Neural progenitor cell (in vitro differentiated cells): Measurements from ENCODE around the gene VPS41. TPM values are rescaled to one million over a fixed set of nuclear protein-coding genes. Genes with fewer than 3 reads are reported as not detected.

Experiments used
- DNase-seq: peaks from one replicate; pipeline ENCODE4 v3.0.0-alpha.2; 2016; ENCODE audit warnings: low spot score
- H2AFZ ChIP-seq: fragments of 200-600 bp; sonication (generic); replicated peaks from 2 replicates; pipeline ENCODE4 v1.6.1; 2016; ENCODE audit warnings: antibody characterized with exemption
- H3F3A ChIP-seq: fragments of 200-600 bp; sonication (generic); 2 replicates; pipeline ENCODE4 v1.6.1; 2016; ENCODE audit warnings: antibody characterized with exemption, low read depth
- H3K27ac ChIP-seq: fragments of 200-600 bp; sonication (generic); 2 replicates; pipeline ENCODE4 v1.5.1; 2016; ENCODE audit warnings: mild to moderate bottlenecking
- H3K27me3 ChIP-seq: fragments of 200-600 bp; sonication (generic); 2 replicates; pipeline ENCODE4 v1.6.1; 2016; ENCODE audit warnings: mild to moderate bottlenecking, moderate library complexity
- H3K36me3 ChIP-seq: fragments of 200-600 bp; sonication (generic); 2 replicates; pipeline ENCODE4 v1.5.1; 2016
- H3K4me1 ChIP-seq: fragments of 200-600 bp; sonication (generic); 2 replicates; pipeline ENCODE4 v1.6.1; 2016; ENCODE audit warnings: mixed run types
- H3K4me2 ChIP-seq: fragments of 200-600 bp; sonication (generic); 2 replicates; pipeline ENCODE4 v1.6.1; 2016
- H3K4me3 ChIP-seq: fragments of 200-600 bp; sonication (generic); 2 replicates; pipeline ENCODE4 v1.5.1; 2016
- H3K79me2 ChIP-seq: fragments of 200-600 bp; sonication (generic); 2 replicates; pipeline ENCODE4 v1.6.1; 2016; ENCODE audit warnings: low read depth
- H3K9ac ChIP-seq: fragments of 200-600 bp; sonication (generic); 2 replicates; pipeline ENCODE4 v1.6.1; 2016
- H3K9me3 ChIP-seq: fragments of 200-600 bp; sonication (generic); 2 replicates; pipeline ENCODE4 v1.5.1; 2016; ENCODE audit warnings: low read depth
- H4K20me1 ChIP-seq: fragments of 200-600 bp; sonication (generic); 2 replicates; pipeline ENCODE4 v1.6.1; 2016; ENCODE audit warnings: low read depth
- H3K27ac Mint-ChIP-seq: 3 replicates; pipeline ENCODE4 v1.8.0; 2021; ENCODE audit warnings: mixed read lengths
- H3K27me3 Mint-ChIP-seq: 2 replicates; pipeline ENCODE4 v1.8.0; 2022; ENCODE audit warnings: low read depth, mild to moderate bottlenecking, inconsistent platforms, moderate library complexity, mixed read lengths; ENCODE audit not compliant: insufficient read depth
- H3K36me3 Mint-ChIP-seq: 3 replicates; pipeline ENCODE4 v1.8.0; 2021; ENCODE audit warnings: mixed read lengths
- H3K4me1 Mint-ChIP-seq: 3 replicates; pipeline ENCODE4 v1.8.0; 2021; ENCODE audit warnings: mixed read lengths
- H3K4me3 Mint-ChIP-seq: 3 replicates; pipeline ENCODE4 v1.8.0; 2021; ENCODE audit warnings: mild to moderate bottlenecking, moderate library complexity, mixed read lengths
- H3K9me3 Mint-ChIP-seq: 3 replicates; pipeline ENCODE4 v1.8.0; 2020; ENCODE audit warnings: mixed read lengths
- CTCF ChIP-seq: fragments of 200-600 bp; sonication (generic); IDR thresholded peaks from 2 replicates; pipeline ENCODE4 v1.5.1; 2017; ENCODE audit warnings: antibody characterized with exemption, mild to moderate bottlenecking
- EZH2 ChIP-seq: fragments of 200-600 bp; sonication (generic); IDR thresholded peaks from 2 replicates; pipeline ENCODE4 v1.6.1; 2017; ENCODE audit warnings: antibody characterized with exemption, mild to moderate bottlenecking, moderate library complexity
- EZH2phosphoT487 ChIP-seq: fragments of 200-600 bp; sonication (generic); IDR thresholded peaks from 2 replicates; pipeline ENCODE4 v1.6.1; 2017; ENCODE audit warnings: antibody characterized with exemption
- total RNA-seq: library from RNA; depleted of rRNA; stranded (reverse); fragments of >200 nt; gene quantifications from 2 replicates; pipeline ENCODE4 v1.2.3, GENCODE V29; 2015; ENCODE audit warnings: low replicate concordance

VPS41 gene
- total RNA-seq, 1 donor from 2014 or later = 92.3 TPM

GRCh38 chr7:38889079-38889478 lies 19.9 kb downstream of the VPS41 start:
- Mint-ChIP-seq H3K27me3 (no peaks in the 10 kb centered on the region), H3K4me1 (no peaks in the 10 kb centered on the region), H3K9me3 (peaks cover 19% of the 10 kb centered on the region), H3K27ac (no peak overlapping the region), H3K4me3 (no peak overlapping the region), H3K36me3 (peaks cover 31% of the 10 kb centered on the region)
- Histone ChIP-seq H3K79me2 (peaks cover 9% of the 10 kb centered on the region), H3K36me3 (no peaks in the 10 kb centered on the region), H3K9me3 (no peaks in the 10 kb centered on the region), H3K4me2 (no peak overlapping the region), H4K20me1 (no peaks in the 10 kb centered on the region), H3K4me1 (no peaks in the 10 kb centered on the region), H3F3A (no peaks in the 10 kb centered on the region), H3K4me3 (no peak overlapping the region), H3K27ac (no peak overlapping the region), H3K27me3 (no peaks in the 10 kb centered on the region), H2AFZ (no peak overlapping the region), H3K9ac (no peak overlapping the region)
- no peak for DNase-seq
- TF ChIP-seq CTCF (no peak), EZH2phosphoT487 (no peak), EZH2 (no peak)

- no peaks in the 10 kb centered on the region for H3F3A ChIP-seq
- H3K36me3 ChIP-seq = no peaks in the 10 kb centered on the region
- Mint-ChIP-seq H3K27ac (no peak overlapping the region), H3K4me1 (no peaks in the 10 kb centered on the region), H3K27me3 (no peaks in the 10 kb centered on the region), H3K9me3 (peaks cover 19% of the 10 kb centered on the region), H3K36me3 (peaks cover 41% of the 10 kb centered on the region), H3K4me3 (no peak overlapping the region)
- H2AFZ ChIP-seq = no peak overlapping the region
- H3K9ac ChIP-seq = no peak overlapping the region
- H3K9me3 ChIP-seq = no peaks in the 10 kb centered on the region
- no peak for DNase-seq
- no peaks in the 10 kb centered on the region for H3K4me1 ChIP-seq
- H3K79me2 ChIP-seq = peaks cover 9% of the 10 kb centered on the region
- TF ChIP-seq CTCF (no peak), EZH2phosphoT487 (no peak), EZH2 (no peak)
- H4K20me1 ChIP-seq = no peaks in the 10 kb centered on the region
- no peak overlapping the region for H3K4me3 ChIP-seq
- H3K4me2 ChIP-seq = no peak overlapping the region
- no peaks in the 10 kb centered on the region for H3K27me3 ChIP-seq
- no peak overlapping the region for H3K27ac ChIP-seq
Observed at GRCh38 chr7:38886265-38886664, 22.7 kb downstream of the VPS41 start.

GRCh38 chr7:38883706-38884105 lies 25.3 kb downstream of the VPS41 start:
- Histone ChIP-seq H3K9ac (no peak overlapping the region), H2AFZ (no peak overlapping the region), H3K79me2 (peaks cover 19% of the 10 kb centered on the region), H3K4me3 (no peak overlapping the region), H3K27ac (no peak overlapping the region), H3K4me2 (no peak overlapping the region), H3F3A (no peaks in the 10 kb centered on the region), H3K4me1 (no peaks in the 10 kb centered on the region), H3K36me3 (no peaks in the 10 kb centered on the region), H3K27me3 (no peaks in the 10 kb centered on the region), H3K9me3 (no peaks in the 10 kb centered on the region), H4K20me1 (no peaks in the 10 kb centered on the region)
- no peak for DNase-seq
- no peak overlapping the region for H3K4me3 Mint-ChIP-seq
- no peak for TF ChIP-seq CTCF
- TF ChIP-seq EZH2 = no peak
- no peak for TF ChIP-seq EZH2phosphoT487
- no peak overlapping the region for H3K27ac Mint-ChIP-seq
- peaks cover 18% of the 10 kb centered on the region for H3K9me3 Mint-ChIP-seq
- H3K27me3 Mint-ChIP-seq = no peaks in the 10 kb centered on the region
- H3K4me1 Mint-ChIP-seq = peaks cover 2% of the 10 kb centered on the region
- H3K36me3 Mint-ChIP-seq = peaks cover 40% of the 10 kb centered on the region
